Nephron progenitor cell (in vitro differentiated cells): Measurements from ENCODE around the gene RADIL.
A peak's percentile ranks its signal among the peaks of the same experiment; 100 is the strongest.
"Not testable (repeated sequence)": the region's sequence is repeated elsewhere in the genome, so short reads cannot be mapped to it uniquely, and the experiment has no call there.

Experiments
- DNase-seq: peaks from one replicate; pipeline ENCODE4 v3.0.0; 2021
- H3K27ac Mint-ChIP-seq: 2 replicates; pipeline ENCODE4 v1.8.0; 2021; ENCODE audit warnings: mild to moderate bottlenecking, moderate library complexity, mixed read lengths
- H3K27me3 Mint-ChIP-seq: 2 replicates; pipeline ENCODE4 v1.8.0; 2021; ENCODE audit warnings: mild to moderate bottlenecking, low read depth, mixed read lengths; ENCODE audit not compliant: poor library complexity
- H3K36me3 Mint-ChIP-seq: 2 replicates; pipeline ENCODE4 v1.8.0; 2021; ENCODE audit warnings: low read depth, mixed read lengths
- H3K4me1 Mint-ChIP-seq: 2 replicates; pipeline ENCODE4 v1.8.0; 2021; ENCODE audit warnings: mixed read lengths
- H3K4me3 Mint-ChIP-seq: 2 replicates; pipeline ENCODE4 v1.8.0; 2021; ENCODE audit warnings: mild to moderate bottlenecking, moderate library complexity, mixed read lengths
- H3K9me3 Mint-ChIP-seq: 2 replicates; pipeline ENCODE4 v1.8.0; 2021; ENCODE audit warnings: mild to moderate bottlenecking, moderate library complexity, mixed read lengths
- CTCF ChIP-seq: fragments of 200-600 bp; sonication (generic); IDR thresholded peaks from 2 replicates; pipeline ENCODE4 v1.5.0; 2021; ENCODE audit warnings: antibody characterized with exemption

The RADIL gene

GRCh38 chr7:4895766-4896165, 12.2 kb upstream of the RADIL start:
- peaks cover 24% of the 10 kb centered on the region for H3K27me3 Mint-ChIP-seq
- no peaks in the 10 kb centered on the region for H3K36me3 Mint-ChIP-seq
- no peaks in the 10 kb centered on the region for H3K4me1 Mint-ChIP-seq
- H3K9me3 Mint-ChIP-seq: peaks cover 19% of the 10 kb centered on the region
- TF ChIP-seq CTCF: no peak
- no peak overlapping the region for H3K27ac Mint-ChIP-seq
- no peak overlapping the region for H3K4me3 Mint-ChIP-seq
- no peak for DNase-seq

DNA sequence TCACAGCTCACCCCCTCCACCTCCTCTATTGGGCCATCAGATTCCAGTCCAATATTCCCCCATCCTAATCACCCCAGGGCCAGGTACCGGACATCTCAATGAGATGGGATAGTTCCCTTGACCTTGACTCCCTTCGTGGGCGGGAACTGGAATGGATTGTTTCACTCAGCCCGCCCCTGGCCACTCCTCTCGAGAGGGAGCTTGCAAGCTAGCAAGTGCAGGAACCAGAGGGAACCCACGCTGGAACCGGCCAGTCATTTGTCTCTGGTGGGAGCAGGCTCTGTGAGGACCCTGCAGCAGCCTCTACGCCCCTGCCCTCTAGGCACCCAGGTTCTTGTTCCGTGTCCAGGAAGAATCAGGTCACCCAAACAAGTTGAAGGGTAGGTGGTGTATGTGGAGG, 11.0 kb upstream of the RADIL start:
- Mint-ChIP-seq H3K27me3 (peaks cover 23% of the 10 kb centered on the region), H3K4me3 (no peak overlapping the region), H3K4me1 (no peaks in the 10 kb centered on the region), H3K27ac (no peak overlapping the region), H3K36me3 (no peaks in the 10 kb centered on the region), H3K9me3 (peaks cover 19% of the 10 kb centered on the region)
- no peak for TF ChIP-seq CTCF
- no peak for DNase-seq

- Mint-ChIP-seq H3K9me3 (peaks cover 19% of the 10 kb centered on the region), H3K27ac (no peak overlapping the region), H3K36me3 (no peaks in the 10 kb centered on the region), H3K27me3 (peaks cover 28% of the 10 kb centered on the region), H3K4me1 (no peaks in the 10 kb centered on the region), H3K4me3 (no peak overlapping the region)
- TF ChIP-seq CTCF: no peak
- no peak for DNase-seq
Observed at GRCh38 chr7:4893929-4894475, 10.5 kb upstream of the RADIL start.

- H3K36me3 Mint-ChIP-seq, DNase-seq, H3K4me3 Mint-ChIP-seq, H3K4me1 Mint-ChIP-seq: not testable (repeated sequence)
- H3K27ac Mint-ChIP-seq: peak overlapping the region; percentile 77
- H3K9me3 Mint-ChIP-seq: peaks cover 19% of the 10 kb centered on the region
- peaks cover 28% of the 10 kb centered on the region for H3K27me3 Mint-ChIP-seq
Observed at GRCh38 chr7:4893188-4893587, 9.7 kb upstream of the RADIL start.

DNA sequence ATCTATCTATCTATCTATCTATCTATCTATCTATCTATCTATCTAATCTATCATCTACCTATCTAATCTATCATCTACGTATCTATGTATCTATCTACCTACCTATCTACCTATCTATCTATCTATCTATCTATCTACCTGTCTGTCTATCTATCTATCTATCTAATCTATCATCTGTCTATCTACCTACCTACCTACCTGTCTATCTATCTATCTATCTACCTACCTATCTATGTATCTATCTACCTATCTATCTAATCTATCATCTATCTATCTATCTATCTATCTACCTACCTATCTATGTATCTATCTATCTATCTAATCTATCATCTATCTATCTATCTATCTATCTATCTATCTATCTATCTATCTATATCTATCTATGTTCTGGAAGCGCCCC, 8.0 kb upstream of the RADIL start:
- H3K36me3 Mint-ChIP-seq, H3K4me1 Mint-ChIP-seq, H3K4me3 Mint-ChIP-seq, H3K27ac Mint-ChIP-seq, DNase-seq: not testable (repeated sequence)
- H3K27me3 Mint-ChIP-seq: peaks cover 25% of the 10 kb centered on the region
- peaks cover 19% of the 10 kb centered on the region for H3K9me3 Mint-ChIP-seq

GRCh38 chr7:4889682-4890081, 6.2 kb upstream of the RADIL start:
- TF ChIP-seq CTCF: no peak
- Mint-ChIP-seq H3K4me1 (no peaks in the 10 kb centered on the region), H3K27ac (no peak overlapping the region), H3K9me3 (peaks cover 11% of the 10 kb centered on the region), H3K4me3 (no peak overlapping the region), H3K36me3 (no peaks in the 10 kb centered on the region), H3K27me3 (peaks cover 35% of the 10 kb centered on the region)
- DNase-seq: no peak

GRCh38 chr7:4888161-4888560, 4.6 kb upstream of the RADIL start:
- no peaks in the 10 kb centered on the region for H3K36me3 Mint-ChIP-seq
- no peak overlapping the region for H3K27ac Mint-ChIP-seq
- no peak for DNase-seq
- no peak overlapping the region for H3K4me3 Mint-ChIP-seq
- H3K27me3 Mint-ChIP-seq: peaks cover 37% of the 10 kb centered on the region
- H3K9me3 Mint-ChIP-seq: no peaks in the 10 kb centered on the region
- no peak for TF ChIP-seq CTCF
- H3K4me1 Mint-ChIP-seq: no peaks in the 10 kb centered on the region
